ENCODE results near the gene METAP2. TPM values are rescaled to one million over a fixed set of nuclear protein-coding genes. Genes with fewer than 3 reads are reported as not detected.

METAP2 gene
- total RNA-seq, 1 donor from 2014 or later = 73.0 TPM

GRCh38 chr12:95518944-95519343 is 45.0 kb downstream of the METAP2 start:
- Mint-ChIP-seq H3K9me3 (ENCODE audit: low read depth) (no peaks in the 10 kb centered on the region), H3K36me3 (ENCODE audit: low read depth) (peaks cover 2% of the 10 kb centered on the region), H3K4me3 (ENCODE audit: unreplicated experiment) (no peak overlapping the region), H3K4me1 (ENCODE audit: low read depth) (no peaks in the 10 kb centered on the region), H3K27me3 (ENCODE audit: low read depth) (no peaks in the 10 kb centered on the region), H3K27ac (ENCODE audit: unreplicated experiment) (no peak overlapping the region)
- DNase-seq (ENCODE audit: low spot score) = no peak
- no peak for TF ChIP-seq CTCF (IDR thresholded peaks at IDR 0.05)

- no peak for TF ChIP-seq CTCF (IDR thresholded peaks at IDR 0.05)
- no peaks in the 10 kb centered on the region for H3K4me1 Mint-ChIP-seq (ENCODE audit: low read depth)
- no peak overlapping the region for H3K4me3 Mint-ChIP-seq (ENCODE audit: unreplicated experiment)
- H3K27ac Mint-ChIP-seq (ENCODE audit: unreplicated experiment) = no peak overlapping the region
- H3K9me3 Mint-ChIP-seq (ENCODE audit: low read depth) = no peaks in the 10 kb centered on the region
- no peak for DNase-seq (ENCODE audit: low spot score)
- H3K36me3 Mint-ChIP-seq (ENCODE audit: low read depth) = no peaks in the 10 kb centered on the region
- no peaks in the 10 kb centered on the region for H3K27me3 Mint-ChIP-seq (ENCODE audit: low read depth)
Observed at GRCh38 chr12:95520816-95521215, 46.9 kb downstream of the METAP2 start.

DNA sequence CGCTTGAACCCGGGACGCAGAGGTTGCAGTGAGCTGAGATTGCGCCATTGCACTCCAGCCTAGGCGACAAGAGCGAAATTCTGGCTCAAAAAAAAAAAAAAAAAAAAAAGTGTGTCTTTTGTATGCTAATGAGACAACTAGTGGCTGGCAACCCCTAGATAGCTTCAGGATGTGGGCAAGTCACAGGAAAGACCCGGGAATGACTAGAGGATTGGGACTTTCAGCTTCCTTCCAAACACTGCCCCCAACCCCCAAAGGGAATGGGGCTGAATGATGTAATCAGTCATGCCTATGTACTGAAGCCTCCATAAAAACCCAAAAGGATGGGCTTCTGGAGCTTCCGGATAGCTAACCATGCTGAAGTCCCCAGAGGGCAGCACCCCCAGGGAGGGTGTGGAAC is 48.7 kb downstream of the METAP2 start:
- H3K36me3 Mint-ChIP-seq (ENCODE audit: low read depth) = no peaks in the 10 kb centered on the region
- no peaks in the 10 kb centered on the region for H3K4me1 Mint-ChIP-seq (ENCODE audit: low read depth)
- H3K9me3 Mint-ChIP-seq (ENCODE audit: low read depth) = no peaks in the 10 kb centered on the region
- H3K27me3 Mint-ChIP-seq (ENCODE audit: low read depth) = no peaks in the 10 kb centered on the region
- no peak overlapping the region for H3K27ac Mint-ChIP-seq (ENCODE audit: unreplicated experiment)
- no peak for TF ChIP-seq CTCF (IDR thresholded peaks at IDR 0.05)
- no peak overlapping the region for H3K4me3 Mint-ChIP-seq (ENCODE audit: unreplicated experiment)
- no peak for DNase-seq (ENCODE audit: low spot score)

GRCh38 chr12:95528431-95528830 is 54.5 kb downstream of the METAP2 start:
- H3K27ac Mint-ChIP-seq (ENCODE audit: unreplicated experiment) = no peak overlapping the region

DNA sequence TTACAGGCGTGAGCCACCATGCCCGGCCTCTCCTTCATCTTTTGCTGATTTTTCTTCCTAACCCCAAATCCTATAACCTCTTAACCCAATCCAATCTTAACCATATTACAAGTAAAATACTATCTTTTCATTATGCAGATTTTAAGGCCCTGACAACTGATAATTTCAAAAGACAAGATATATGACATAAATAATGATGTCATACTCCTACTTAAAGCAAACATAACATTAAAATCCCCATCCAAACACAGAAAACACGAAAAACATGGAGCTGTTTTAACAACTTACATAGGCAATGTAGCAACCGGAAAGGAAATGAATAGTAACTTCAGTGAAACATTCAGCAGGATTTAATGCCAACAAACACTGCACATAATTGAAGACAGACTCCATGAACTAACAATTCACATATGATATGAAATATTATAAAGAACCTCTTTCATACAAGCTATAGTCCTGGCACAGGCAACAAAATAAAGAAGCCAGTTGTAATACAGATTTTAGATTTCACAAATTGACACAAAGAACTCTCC is 55.8 kb downstream of the METAP2 start:
- Mint-ChIP-seq H3K36me3 (ENCODE audit: low read depth) (no peaks in the 10 kb centered on the region), H3K4me3 (ENCODE audit: unreplicated experiment) (no peak overlapping the region), H3K27ac (ENCODE audit: unreplicated experiment) (no peak overlapping the region), H3K4me1 (ENCODE audit: low read depth) (peaks cover 5% of the 10 kb centered on the region), H3K27me3 (ENCODE audit: low read depth) (no peaks in the 10 kb centered on the region), H3K9me3 (ENCODE audit: low read depth) (no peaks in the 10 kb centered on the region)
- DNase-seq (ENCODE audit: low spot score) = no peak
- no peak for TF ChIP-seq CTCF (IDR thresholded peaks at IDR 0.05)

More at GRCh38 chr12:95528431-95528830, 54.5 kb downstream of the METAP2 start:
- no peak for DNase-seq (ENCODE audit: low spot score)
- no peaks in the 10 kb centered on the region for H3K4me1 Mint-ChIP-seq (ENCODE audit: low read depth)
- no peak for TF ChIP-seq CTCF (IDR thresholded peaks at IDR 0.05)
- no peaks in the 10 kb centered on the region for H3K27me3 Mint-ChIP-seq (ENCODE audit: low read depth)
- no peaks in the 10 kb centered on the region for H3K36me3 Mint-ChIP-seq (ENCODE audit: low read depth)
- no peaks in the 10 kb centered on the region for H3K9me3 Mint-ChIP-seq (ENCODE audit: low read depth)
- H3K4me3 Mint-ChIP-seq (ENCODE audit: unreplicated experiment) = no peak overlapping the region
